HG03558 (cell line): ENCODE data around the gene KRTAP20-3.

ENCODE experiments used
- ATAC-seq: cut with Tn5 transposase; IDR thresholded peaks from one replicate; pipeline ENCODE4 v1.9.1; 2021; ENCODE audit warnings: moderate number of reproducible peaks; ENCODE audit not compliant: unreplicated experiment; ENCODE audit errors: extremely low read depth

Gene KRTAP20-3

GRCh38 chr21:30642564-30642963 is at the start of gene KRTAP20-3:
Gene KRTAP20-3, plus strand, starts transcription at chr21:30642864.
- ATAC-seq, result no peak

GRCh38 chr21:30598802-30599201 is 43.9 kb upstream of the KRTAP20-3 start, which contains the start of gene KRTAP6-2:
Gene KRTAP6-2, minus strand, starts transcription at chr21:30598902. Its CDS starts 28 bp downstream, at chr21:30598874.
- ATAC-seq, result no peak

GRCh38 chr21:30600787-30601186 is 41.9 kb upstream of the KRTAP20-3 start, which contains the start of gene KRTAP22-1:
Gene KRTAP22-1, plus strand, starts transcription at chr21:30601087.
- no peak for ATAC-seq

- ATAC-seq, result no peak
Observed at GRCh38 chr21:30605968-30606367, 36.7 kb upstream of the KRTAP20-3 start.

GRCh38 chr21:30612132-30612531 is 30.5 kb upstream of the KRTAP20-3 start:
- ATAC-seq, result no peak

- no peak for ATAC-seq
Observed at GRCh38 chr21:30613836-30614235, 28.8 kb upstream of the KRTAP20-3 start, which contains the start of gene KRTAP6-1. Gene KRTAP6-1, minus strand, starts transcription at chr21:30613930. Its CDS starts 26 bp downstream, at chr21:30613904.

- no peak for ATAC-seq
Observed at GRCh38 chr21:30615199-30615598, 27.5 kb upstream of the KRTAP20-3 start.

- no peak for ATAC-seq
Observed at GRCh38 chr21:30616125-30616524, 26.5 kb upstream of the KRTAP20-3 start, which contains the start of gene KRTAP20-1. Gene KRTAP20-1, plus strand, starts transcription at chr21:30616425. Its CDS starts 30 bp downstream, at chr21:30616455.

- no peak for ATAC-seq
Observed at GRCh38 chr21:30620080-30620479, 22.6 kb upstream of the KRTAP20-3 start.

- no peak for ATAC-seq
Observed at GRCh38 chr21:30620522-30620921, 22.1 kb upstream of the KRTAP20-3 start, which contains the start of gene KRTAP20-4. Gene KRTAP20-4, plus strand, starts transcription at chr21:30620627.

- no peak for ATAC-seq
Observed at GRCh38 chr21:30623362-30623761, 19.3 kb upstream of the KRTAP20-3 start.

GRCh38 chr21:30625449-30626165 is 17.1 kb upstream of the KRTAP20-3 start:
- ATAC-seq, result no peak

- ATAC-seq, result no peak
Observed at GRCh38 chr21:30628109-30628508, 14.6 kb upstream of the KRTAP20-3 start.

GRCh38 chr21:30629200-30629599 is 13.5 kb upstream of the KRTAP20-3 start:
- ATAC-seq, result no peak

GRCh38 chr21:30634906-30635305 is 7.8 kb upstream of the KRTAP20-3 start, which contains the start of gene KRTAP20-2:
Gene KRTAP20-2, plus strand, starts transcription at chr21:30635206. Its CDS starts 58 bp downstream, at chr21:30635264.
- ATAC-seq, result no peak

GRCh38 chr21:30638686-30639085 is 4.0 kb upstream of the KRTAP20-3 start:
- no peak for ATAC-seq

GRCh38 chr21:30646904-30647414 is 4.3 kb downstream of the KRTAP20-3 start:
- no peak for ATAC-seq

- ATAC-seq, result no peak
Observed at GRCh38 chr21:30652891-30653290, 10.2 kb downstream of the KRTAP20-3 start.

GRCh38 chr21:30668776-30669175 is 26.1 kb downstream of the KRTAP20-3 start:
- ATAC-seq, result no peak

GRCh38 chr21:30672985-30673650 is 30.5 kb downstream of the KRTAP20-3 start:
- no peak for ATAC-seq

- no peak for ATAC-seq
Observed at GRCh38 chr21:30674312-30674711, 31.6 kb downstream of the KRTAP20-3 start.
